ENCODE measurements around the gene EPB41L4A. TPM values are rescaled to one million over a fixed set of nuclear protein-coding genes. Genes with fewer than 3 reads are reported as not detected.
A peak's percentile ranks its signal among the peaks of the same experiment; 100 is the strongest.

EPB41L4A gene
- total RNA-seq, 6 experiments from 2014 or later = 0.07 TPM; not detected in 5

DNA sequence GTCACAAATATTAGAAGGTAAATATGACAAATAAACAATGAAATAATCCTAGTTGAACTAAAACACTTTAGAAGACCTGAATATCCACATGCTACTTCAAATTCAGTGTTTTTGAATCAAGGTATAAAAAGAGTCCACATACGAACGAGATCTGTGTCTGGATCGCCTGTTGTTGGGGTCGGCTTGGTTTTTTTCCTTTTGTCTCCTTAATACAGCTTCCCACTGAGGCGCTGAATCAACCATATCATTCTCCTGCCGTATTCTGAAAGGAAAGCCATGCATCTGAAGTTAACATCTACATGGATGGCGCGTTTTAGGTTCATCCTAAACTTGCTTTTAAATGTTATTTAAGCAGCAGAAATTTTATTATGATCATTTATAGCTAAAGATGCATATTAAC, 235.2 kb downstream of the EPB41L4A start:
- H3K4me1 Mint-ChIP-seq (ENCODE audit: low read depth) = peaks cover 6% of the 10 kb centered on the region; the same call in 1 of the 2 replicates
- TF ChIP-seq, protein P1, sequence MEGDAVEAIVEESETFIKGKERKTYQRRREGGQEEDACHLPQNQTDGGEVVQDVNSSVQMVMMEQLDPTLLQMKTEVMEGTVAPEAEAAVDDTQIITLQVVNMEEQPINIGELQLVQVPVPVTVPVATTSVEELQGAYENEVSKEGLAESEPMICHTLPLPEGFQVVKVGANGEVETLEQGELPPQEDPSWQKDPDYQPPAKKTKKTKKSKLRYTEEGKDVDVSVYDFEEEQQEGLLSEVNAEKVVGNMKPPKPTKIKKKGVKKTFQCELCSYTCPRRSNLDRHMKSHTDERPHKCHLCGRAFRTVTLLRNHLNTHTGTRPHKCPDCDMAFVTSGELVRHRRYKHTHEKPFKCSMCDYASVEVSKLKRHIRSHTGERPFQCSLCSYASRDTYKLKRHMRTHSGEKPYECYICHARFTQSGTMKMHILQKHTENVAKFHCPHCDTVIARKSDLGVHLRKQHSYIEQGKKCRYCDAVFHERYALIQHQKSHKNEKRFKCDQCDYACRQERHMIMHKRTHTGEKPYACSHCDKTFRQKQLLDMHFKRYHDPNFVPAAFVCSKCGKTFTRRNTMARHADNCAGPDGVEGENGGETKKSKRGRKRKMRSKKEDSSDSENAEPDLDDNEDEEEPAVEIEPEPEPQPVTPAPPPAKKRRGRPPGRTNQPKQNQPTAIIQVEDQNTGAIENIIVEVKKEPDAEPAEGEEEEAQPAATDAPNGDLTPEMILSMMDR (IDR thresholded peaks at IDR 0.05) = no peak
- no peak for DNase-seq
- H3K27ac Mint-ChIP-seq = no peak overlapping the region
- H3K9me3 Mint-ChIP-seq = no peaks in the 10 kb centered on the region
- peaks cover 8% of the 10 kb centered on the region; the same call in 1 of the 2 replicates for H3K27me3 Mint-ChIP-seq (ENCODE audit: insufficient read depth)
- no peaks in the 10 kb centered on the region for H3K36me3 Mint-ChIP-seq (ENCODE audit: low read depth)
- no peak overlapping the region for H3K4me3 Mint-ChIP-seq

GRCh38 chr5:112183103-112183711, 235.9 kb downstream of the EPB41L4A start:
- H3K4me1 Mint-ChIP-seq (ENCODE audit: low read depth) = peaks cover 6% of the 10 kb centered on the region; the same call in 1 of the 2 replicates
- no peaks in the 10 kb centered on the region for H3K36me3 Mint-ChIP-seq (ENCODE audit: low read depth)
- TF ChIP-seq, protein P1 (IDR thresholded peaks at IDR 0.05) = no peak
- no peak overlapping the region for H3K27ac Mint-ChIP-seq
- H3K27me3 Mint-ChIP-seq (ENCODE audit: insufficient read depth) = peaks cover 8% of the 10 kb centered on the region; the same call in 1 of the 2 replicates
- H3K4me3 Mint-ChIP-seq = no peak overlapping the region
- H3K9me3 Mint-ChIP-seq = no peaks in the 10 kb centered on the region
- peak; percentile 13 for DNase-seq

DNA sequence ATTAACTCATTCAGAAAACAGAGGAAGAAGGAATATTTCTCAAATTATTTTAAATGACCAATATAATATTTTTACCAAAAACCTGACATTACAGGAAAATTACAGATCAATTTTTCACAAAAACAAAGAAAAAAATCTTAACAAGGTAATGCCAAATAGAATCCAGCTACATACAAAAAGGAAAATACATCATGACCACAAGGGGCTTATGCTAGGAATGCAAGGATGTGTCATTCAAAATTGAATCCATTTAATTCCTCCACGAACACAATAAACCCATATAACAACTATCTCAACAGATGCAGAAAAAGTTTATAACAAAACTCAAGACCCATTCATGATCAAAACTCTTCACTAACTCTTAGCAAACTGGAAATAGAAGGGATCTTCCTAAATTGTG, 239.8 kb downstream of the EPB41L4A start:
- no peak for DNase-seq
- H3K27ac Mint-ChIP-seq = no peak overlapping the region
- peaks cover 11% of the 10 kb centered on the region for H3K4me1 Mint-ChIP-seq (ENCODE audit: low read depth)
- H3K9me3 Mint-ChIP-seq = no peaks in the 10 kb centered on the region
- peaks cover 3% of the 10 kb centered on the region for H3K27me3 Mint-ChIP-seq (ENCODE audit: insufficient read depth)
- no peaks in the 10 kb centered on the region for H3K36me3 Mint-ChIP-seq (ENCODE audit: low read depth)
- H3K4me3 Mint-ChIP-seq = no peak overlapping the region
- TF ChIP-seq, protein P1 (IDR thresholded peaks at IDR 0.05) = no peak

- H3K9me3 Mint-ChIP-seq = no peaks in the 10 kb centered on the region
- H3K36me3 Mint-ChIP-seq (ENCODE audit: low read depth) = no peaks in the 10 kb centered on the region
- H3K27me3 Mint-ChIP-seq (ENCODE audit: insufficient read depth) = peaks cover 3% of the 10 kb centered on the region
- H3K4me3 Mint-ChIP-seq = peak overlapping the region; percentile 55
- no peak overlapping the region for H3K27ac Mint-ChIP-seq
- TF ChIP-seq, protein P1 (IDR thresholded peaks at IDR 0.05) = peak; percentile 90
- H3K4me1 Mint-ChIP-seq (ENCODE audit: low read depth) = peaks cover 14% of the 10 kb centered on the region; the same call in 1 of the 2 replicates
- peak; percentile 19 for DNase-seq
Measured at GRCh38 chr5:112174959-112175594, 244.0 kb downstream of the EPB41L4A start.

GRCh38 chr5:112165897-112166737, 253.0 kb downstream of the EPB41L4A start:
- Mint-ChIP-seq H3K4me1 (ENCODE audit: low read depth) (peaks cover 24% of the 10 kb centered on the region), H3K4me3 (no peak overlapping the region), H3K36me3 (ENCODE audit: low read depth) (peaks cover 22% of the 10 kb centered on the region), H3K27ac (peak overlapping the region; percentile 51), H3K27me3 (ENCODE audit: insufficient read depth) (no peaks in the 10 kb centered on the region), H3K9me3 (no peaks in the 10 kb centered on the region)
- TF ChIP-seq, protein P1 (IDR thresholded peaks at IDR 0.05) = no peak
- no peak for DNase-seq

Measured in HFFc6 (cell line).